ENCODE measurements around the gene ZNF512B. TPM values are rescaled to one million over a fixed set of nuclear protein-coding genes. Genes with fewer than 3 reads are reported as not detected.

Gene ZNF512B
- total and polyA plus RNA-seq, 4 donors: 1.8 to 11.8 (median 9.8) TPM

DNA sequence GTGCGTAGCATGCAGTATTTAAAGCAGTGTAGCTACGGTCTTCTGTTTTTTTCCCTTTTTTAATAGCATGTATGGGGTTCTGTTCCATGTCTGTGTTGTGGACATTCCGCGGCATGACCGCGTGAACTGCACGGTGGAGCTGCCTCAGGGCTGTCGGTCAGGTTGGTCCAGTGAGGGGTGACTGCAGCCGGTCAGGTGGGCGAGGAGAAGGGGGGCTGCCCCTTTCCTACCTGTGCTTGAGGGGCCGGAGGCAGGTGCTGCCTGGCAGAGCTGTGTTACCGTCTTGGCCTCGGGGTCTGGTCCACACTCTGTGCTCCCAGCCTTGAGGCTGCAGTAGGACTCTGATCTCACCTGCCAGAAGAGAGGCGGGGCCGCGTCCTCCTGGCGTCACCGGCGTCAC, 38.0 kb downstream of the ZNF512B start:
- no peak for DNase-seq (ENCODE audit: low spot score)
- no peaks in the 10 kb centered on the region for H3K9me3 ChIP-seq (ENCODE audit: control insufficient read depth in 4 of 4, low read length in 3 of 4)
- H3K4me3 ChIP-seq (ENCODE audit: low read depth in 1 of 3, low read length in 3 of 3): no peak overlapping the region
- TF ChIP-seq FOXA2 (IDR thresholded peaks at IDR 0.05) (no peak), JUND (IDR thresholded peaks at IDR 0.05) (no peak), YY1 (IDR thresholded peaks at IDR 0.05) (no peak), RXRA (IDR thresholded peaks at IDR 0.05) (no peak), HNF4G (IDR thresholded peaks at IDR 0.05) (no peak), GABPA (IDR thresholded peaks at IDR 0.05 in 1 of 2, conservative IDR thresholded peaks at IDR 0.05 in 1 of 2) (no peak), EGR1 (IDR thresholded peaks at IDR 0.05; ENCODE audit: low read depth in 2 of 2) (no peak), TAF1 (conservative IDR thresholded peaks at IDR 0.05) (no peak), SP1 (IDR thresholded peaks at IDR 0.05) (no peak), FOXA1 (IDR thresholded peaks at IDR 0.05) (no peak), HNF4A (conservative IDR thresholded peaks at IDR 0.05) (no peak), NR2F2 (IDR thresholded peaks at IDR 0.05) (no peak), RAD21 (IDR thresholded peaks at IDR 0.05) (no peak)
- TF ChIP-seq, protein P1, sequence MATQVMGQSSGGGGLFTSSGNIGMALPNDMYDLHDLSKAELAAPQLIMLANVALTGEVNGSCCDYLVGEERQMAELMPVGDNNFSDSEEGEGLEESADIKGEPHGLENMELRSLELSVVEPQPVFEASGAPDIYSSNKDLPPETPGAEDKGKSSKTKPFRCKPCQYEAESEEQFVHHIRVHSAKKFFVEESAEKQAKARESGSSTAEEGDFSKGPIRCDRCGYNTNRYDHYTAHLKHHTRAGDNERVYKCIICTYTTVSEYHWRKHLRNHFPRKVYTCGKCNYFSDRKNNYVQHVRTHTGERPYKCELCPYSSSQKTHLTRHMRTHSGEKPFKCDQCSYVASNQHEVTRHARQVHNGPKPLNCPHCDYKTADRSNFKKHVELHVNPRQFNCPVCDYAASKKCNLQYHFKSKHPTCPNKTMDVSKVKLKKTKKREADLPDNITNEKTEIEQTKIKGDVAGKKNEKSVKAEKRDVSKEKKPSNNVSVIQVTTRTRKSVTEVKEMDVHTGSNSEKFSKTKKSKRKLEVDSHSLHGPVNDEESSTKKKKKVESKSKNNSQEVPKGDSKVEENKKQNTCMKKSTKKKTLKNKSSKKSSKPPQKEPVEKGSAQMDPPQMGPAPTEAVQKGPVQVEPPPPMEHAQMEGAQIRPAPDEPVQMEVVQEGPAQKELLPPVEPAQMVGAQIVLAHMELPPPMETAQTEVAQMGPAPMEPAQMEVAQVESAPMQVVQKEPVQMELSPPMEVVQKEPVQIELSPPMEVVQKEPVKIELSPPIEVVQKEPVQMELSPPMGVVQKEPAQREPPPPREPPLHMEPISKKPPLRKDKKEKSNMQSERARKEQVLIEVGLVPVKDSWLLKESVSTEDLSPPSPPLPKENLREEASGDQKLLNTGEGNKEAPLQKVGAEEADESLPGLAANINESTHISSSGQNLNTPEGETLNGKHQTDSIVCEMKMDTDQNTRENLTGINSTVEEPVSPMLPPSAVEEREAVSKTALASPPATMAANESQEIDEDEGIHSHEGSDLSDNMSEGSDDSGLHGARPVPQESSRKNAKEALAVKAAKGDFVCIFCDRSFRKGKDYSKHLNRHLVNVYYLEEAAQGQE (IDR thresholded peaks at IDR 0.05): no peak
- TF ChIP-seq, protein P2, sequence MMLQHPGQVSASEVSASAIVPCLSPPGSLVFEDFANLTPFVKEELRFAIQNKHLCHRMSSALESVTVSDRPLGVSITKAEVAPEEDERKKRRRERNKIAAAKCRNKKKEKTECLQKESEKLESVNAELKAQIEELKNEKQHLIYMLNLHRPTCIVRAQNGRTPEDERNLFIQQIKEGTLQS (IDR thresholded peaks at IDR 0.05): no peak
- TF ChIP-seq, protein P3, sequence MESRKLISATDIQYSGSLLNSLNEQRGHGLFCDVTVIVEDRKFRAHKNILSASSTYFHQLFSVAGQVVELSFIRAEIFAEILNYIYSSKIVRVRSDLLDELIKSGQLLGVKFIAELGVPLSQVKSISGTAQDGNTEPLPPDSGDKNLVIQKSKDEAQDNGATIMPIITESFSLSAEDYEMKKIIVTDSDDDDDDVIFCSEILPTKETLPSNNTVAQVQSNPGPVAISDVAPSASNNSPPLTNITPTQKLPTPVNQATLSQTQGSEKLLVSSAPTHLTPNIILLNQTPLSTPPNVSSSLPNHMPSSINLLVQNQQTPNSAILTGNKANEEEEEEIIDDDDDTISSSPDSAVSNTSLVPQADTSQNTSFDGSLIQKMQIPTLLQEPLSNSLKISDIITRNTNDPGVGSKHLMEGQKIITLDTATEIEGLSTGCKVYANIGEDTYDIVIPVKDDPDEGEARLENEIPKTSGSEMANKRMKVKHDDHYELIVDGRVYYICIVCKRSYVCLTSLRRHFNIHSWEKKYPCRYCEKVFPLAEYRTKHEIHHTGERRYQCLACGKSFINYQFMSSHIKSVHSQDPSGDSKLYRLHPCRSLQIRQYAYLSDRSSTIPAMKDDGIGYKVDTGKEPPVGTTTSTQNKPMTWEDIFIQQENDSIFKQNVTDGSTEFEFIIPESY (IDR thresholded peaks at IDR 0.05): no peak
- TF ChIP-seq, protein P4, sequence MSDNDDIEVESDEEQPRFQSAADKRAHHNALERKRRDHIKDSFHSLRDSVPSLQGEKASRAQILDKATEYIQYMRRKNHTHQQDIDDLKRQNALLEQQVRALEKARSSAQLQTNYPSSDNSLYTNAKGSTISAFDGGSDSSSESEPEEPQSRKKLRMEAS (IDR thresholded peaks at IDR 0.05): no peak
- TF ChIP-seq, protein P5, sequence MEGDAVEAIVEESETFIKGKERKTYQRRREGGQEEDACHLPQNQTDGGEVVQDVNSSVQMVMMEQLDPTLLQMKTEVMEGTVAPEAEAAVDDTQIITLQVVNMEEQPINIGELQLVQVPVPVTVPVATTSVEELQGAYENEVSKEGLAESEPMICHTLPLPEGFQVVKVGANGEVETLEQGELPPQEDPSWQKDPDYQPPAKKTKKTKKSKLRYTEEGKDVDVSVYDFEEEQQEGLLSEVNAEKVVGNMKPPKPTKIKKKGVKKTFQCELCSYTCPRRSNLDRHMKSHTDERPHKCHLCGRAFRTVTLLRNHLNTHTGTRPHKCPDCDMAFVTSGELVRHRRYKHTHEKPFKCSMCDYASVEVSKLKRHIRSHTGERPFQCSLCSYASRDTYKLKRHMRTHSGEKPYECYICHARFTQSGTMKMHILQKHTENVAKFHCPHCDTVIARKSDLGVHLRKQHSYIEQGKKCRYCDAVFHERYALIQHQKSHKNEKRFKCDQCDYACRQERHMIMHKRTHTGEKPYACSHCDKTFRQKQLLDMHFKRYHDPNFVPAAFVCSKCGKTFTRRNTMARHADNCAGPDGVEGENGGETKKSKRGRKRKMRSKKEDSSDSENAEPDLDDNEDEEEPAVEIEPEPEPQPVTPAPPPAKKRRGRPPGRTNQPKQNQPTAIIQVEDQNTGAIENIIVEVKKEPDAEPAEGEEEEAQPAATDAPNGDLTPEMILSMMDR (IDR thresholded peaks at IDR 0.05; ENCODE audit: low read depth, low read length, missing input control): no peak
- no peak overlapping the region for H3K9ac ChIP-seq (ENCODE audit: low read depth in 1 of 2, low read length in 2 of 2)
- no peak overlapping the region for H3K27ac ChIP-seq (ENCODE audit: low read depth in 1 of 2, low read length in 2 of 2)
- peaks cover 15 to 63% (median 37%) of the 10 kb centered on the region in 4 donors for H3K36me3 ChIP-seq (ENCODE audit: control insufficient read depth in 4 of 4, insufficient read depth in 3 of 4, low read depth in 1 of 4, low read length in 3 of 4)
- H3K4me1 ChIP-seq (ENCODE audit: control insufficient read depth in 4 of 4, insufficient read depth in 4 of 4, low read length in 3 of 4): no peaks in the 10 kb centered on the region
- 98% methylated on average over 19 of the region's 19 CpGs for WGBS
- H3K27me3 ChIP-seq (ENCODE audit: control insufficient read depth in 4 of 4, insufficient read depth in 4 of 4, low read length in 3 of 4): no peaks in the 10 kb centered on the region
